TTC549 (cell line): ENCODE data around the gene TIMELESS.
"Not testable (repeated sequence)": the region's sequence is repeated elsewhere in the genome, so short reads cannot be mapped to it uniquely, and the experiment has no call there.

Experiments used
- FAIRE-seq: peaks from 2 replicates; lab custom pipeline; 2012; peaks lifted over from hg19 to GRCh38; lab: Jason Lieb, UNC

Gene TIMELESS

DNA sequence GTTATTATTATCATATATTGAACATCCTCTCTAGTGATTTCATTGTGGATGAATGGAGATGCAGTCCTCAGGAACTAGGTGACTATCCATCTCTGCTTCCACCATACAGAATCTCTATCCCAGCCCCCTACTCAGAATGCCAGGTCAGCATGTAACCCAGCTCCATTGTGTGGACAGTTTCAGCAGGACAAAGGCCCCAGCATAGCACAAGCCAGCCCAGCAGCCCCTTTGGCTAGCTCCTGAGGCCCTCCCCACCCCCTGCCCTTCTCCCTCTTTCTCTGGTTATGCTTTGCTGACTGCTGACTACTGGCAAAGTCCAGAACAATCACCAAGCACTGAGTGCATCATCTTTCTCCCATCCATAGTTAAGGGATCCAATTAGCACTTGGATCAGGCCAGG lies 13.3 kb upstream of the TIMELESS start:
- FAIRE-seq, result no peak

DNA sequence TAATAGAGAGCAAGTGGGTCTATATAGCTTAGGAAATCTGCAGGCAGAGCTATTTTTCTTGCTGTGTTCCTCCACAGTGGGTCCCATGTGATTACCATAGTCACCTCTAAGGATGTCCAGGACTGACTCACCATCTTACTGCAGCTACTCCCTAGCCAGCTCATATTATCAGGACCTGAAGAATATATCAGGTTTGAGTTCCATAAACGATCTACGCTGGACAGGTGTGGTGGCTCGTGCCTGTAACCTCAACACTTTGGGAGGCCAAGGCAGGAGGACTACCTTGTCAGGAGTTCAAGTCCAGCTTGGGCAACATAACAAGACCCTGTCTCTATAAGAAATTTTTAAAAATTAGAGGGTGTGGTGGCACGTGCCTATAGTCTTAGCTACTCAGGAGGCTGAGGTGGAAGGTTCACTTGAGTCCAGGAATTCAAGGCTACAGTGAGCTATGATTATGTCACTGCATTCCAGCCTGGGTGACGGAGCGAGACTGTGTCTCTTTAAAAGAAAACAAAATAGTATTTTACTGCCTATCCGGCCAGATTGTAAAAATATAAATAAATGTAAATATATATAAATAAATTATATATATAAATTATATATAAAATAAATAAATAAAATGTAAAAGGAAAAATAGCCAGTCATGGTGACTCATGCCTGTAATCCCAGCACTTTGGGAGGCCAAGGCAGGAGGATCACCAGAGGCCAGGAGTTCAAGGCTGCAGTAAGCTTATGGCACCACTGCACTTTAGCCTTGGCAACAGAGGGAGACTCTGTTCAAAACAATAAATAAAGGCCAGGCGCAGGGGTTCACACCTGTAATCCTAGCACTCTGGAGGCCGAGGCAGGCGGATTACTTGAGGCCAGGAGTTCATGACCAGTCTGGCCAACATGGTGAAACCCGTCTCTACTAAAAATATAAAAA lies 12.3 kb upstream of the TIMELESS start:
- no peak for FAIRE-seq

DNA sequence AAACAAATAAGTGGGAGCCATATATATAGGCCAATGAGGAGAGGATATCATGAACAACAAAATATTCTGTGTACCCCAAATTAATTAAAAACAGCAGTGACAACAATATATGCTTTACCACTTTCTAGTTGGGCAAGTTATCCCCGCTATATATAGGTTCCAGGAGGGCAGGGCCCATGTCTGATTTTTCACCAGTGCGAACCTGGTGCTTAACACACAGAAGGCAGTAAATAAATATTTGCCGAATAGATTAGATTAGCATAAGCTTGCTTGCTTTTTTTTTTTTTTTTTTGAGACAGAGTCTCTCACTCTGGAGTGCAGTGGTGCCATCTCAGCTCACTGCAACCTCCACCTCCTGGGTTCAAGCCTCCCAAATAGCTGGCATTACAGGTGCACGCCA lies 8.6 kb upstream of the TIMELESS start:
- FAIRE-seq, result no peak

DNA sequence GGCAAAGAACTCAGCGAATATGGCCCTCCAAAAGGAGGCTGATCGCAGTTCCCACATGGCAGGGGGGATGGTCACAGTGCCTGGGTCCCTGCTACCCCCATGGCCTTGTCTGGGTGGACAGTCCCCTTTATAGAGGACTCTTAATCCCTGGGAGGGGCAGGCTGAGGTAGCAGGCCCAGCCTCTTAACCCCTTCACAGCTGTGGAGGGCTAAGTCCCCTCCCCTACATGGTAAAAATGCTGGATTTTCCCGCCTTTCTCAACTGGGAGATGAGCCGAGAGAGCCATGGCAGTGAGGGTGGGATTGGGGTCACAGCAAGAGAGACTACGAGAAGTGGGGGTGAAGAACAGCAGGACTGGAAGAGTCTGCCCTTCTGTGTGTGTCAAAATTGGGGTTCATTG lies 5.3 kb upstream of the TIMELESS start, which contains the start of gene MIP:
MIP (minus strand) TSS at position 101 of the 400 bp plus-strand sequence; CDS start at position 57, 44 bp downstream.
- no peak for FAIRE-seq

DNA sequence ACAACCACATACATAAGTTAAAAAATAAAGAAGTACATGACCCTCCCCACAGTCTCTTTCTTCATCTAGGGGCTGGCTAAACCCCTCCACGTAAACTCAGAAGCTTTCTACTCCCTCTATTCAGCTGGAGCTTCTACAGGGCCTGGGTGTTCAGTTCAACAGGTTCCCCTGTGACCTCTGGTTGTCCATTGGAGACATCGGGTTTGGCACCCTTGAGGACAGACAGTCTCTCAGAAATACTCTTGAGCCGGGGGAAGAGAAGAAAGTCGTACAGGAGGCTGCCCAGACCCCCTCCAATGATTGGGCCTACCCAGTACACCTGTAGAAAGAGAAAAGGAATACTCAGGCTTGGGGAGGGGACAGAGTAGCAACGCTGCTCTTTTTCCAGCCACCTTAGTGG lies 1.9 kb upstream of the TIMELESS start:
- FAIRE-seq, result no peak

DNA sequence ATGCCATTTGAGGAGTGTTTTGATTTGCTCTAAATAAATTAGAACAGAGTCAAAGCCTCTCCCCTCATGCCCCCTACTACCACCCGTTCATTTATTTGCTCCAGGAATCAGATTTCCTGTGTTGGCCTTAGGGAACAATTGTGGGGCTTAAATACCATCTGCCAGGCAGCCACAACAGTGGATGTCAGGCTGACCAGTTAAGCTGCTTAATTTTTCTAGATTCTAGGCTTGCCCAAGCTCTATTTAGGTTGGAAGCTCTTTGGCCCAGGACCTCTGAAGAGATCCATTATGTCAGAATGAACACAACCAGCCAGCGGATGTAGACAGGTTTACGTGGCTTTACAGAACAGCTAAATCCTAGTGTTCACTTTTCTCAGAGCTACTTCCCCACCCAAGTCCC lies 1.0 kb upstream of the TIMELESS start:
- FAIRE-seq, result no peak

DNA sequence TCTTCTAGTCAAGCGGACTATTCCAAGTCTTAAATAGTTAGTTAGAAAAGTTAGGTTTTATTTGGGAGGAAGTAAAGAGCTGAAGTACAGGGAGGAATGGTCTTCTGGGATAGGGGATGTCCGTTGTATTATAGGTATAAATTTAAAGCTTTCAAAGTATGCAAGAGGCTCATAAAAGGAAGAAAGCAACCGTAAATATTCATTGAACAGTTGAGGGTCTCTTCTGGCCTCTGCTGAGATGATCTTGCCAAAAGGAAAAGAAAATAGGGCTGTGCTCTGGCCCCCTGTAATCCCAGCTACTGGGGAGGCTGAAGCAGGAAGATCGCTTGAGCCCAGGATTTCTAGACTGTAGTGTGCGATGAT lies 377 bp upstream of the TIMELESS start:
- no peak for FAIRE-seq

DNA sequence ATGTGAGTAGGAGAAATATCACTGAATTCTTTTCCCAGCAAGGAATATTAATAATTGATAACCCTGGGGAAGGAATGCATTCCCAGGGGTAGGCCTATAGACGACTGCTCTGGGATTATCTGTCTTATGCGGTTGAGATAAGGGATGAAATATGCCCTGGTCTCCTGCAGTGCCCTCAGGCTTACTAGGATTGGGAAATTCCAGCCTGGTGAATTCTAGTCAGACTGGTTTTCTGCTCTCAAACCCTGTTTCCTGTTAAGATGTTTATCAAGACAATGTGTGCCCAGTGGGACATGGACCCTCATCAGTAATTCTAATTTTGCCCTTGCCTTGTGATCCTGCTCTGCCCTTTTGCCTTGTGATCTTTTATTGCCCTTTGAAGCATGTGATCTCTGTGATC lies 6.0 kb downstream of the TIMELESS start:
- FAIRE-seq, result not testable (repeated sequence)

DNA sequence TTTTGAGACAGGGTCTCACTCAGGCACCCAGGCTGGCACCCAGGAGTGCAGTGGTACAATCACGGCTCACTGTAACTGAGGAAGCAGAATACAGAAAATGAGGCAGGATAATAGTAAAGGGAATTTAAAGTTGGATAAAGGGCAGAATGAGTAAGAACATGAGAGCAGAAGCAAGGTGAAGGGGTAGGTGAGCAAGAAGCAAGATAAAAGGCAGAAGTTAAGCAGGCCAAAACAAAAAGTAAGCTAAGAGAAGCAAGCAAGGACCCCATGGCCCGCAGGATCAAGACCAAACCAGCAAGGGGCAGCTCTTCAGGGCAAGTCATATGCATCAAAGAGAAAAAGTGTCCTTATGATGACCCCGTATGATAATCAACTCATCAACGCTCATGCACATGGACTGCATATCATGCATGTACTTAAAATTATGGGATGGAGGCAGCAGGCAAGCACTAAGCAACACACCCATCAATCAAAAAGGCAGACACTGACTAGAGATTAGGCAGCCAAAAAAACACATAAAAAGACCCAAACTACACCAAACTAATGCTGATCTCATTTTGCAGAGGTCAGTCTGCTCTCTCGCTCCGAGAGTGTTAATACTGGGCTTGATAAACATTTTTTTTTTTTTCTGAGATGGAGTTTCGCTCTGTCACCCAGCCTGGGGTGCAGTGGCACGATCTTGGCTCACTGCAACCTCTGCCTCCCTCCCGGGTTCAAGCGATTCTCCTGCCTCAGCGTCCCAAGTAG lies 11.6 kb downstream of the TIMELESS start:
- no peak for FAIRE-seq

DNA sequence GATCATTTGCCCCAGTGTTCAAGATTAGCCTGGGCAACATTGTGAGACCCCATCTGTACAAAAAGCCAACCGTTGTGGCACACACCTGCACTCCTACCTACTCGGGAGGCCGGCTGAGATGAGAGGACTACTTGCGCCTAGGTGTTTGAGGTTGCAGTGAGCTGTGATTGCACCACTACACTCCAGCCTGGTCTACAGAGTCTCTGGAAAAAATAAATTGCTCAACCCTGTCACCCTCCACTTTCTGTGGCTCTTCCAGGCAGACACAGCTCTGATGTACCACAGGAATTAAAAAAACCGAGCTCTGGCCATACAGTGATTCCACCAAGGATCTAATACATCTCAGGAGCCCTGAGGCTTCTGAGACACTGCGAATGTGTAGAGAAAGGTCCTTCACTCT lies 14.4 kb downstream of the TIMELESS start:
- FAIRE-seq, result no peak

DNA sequence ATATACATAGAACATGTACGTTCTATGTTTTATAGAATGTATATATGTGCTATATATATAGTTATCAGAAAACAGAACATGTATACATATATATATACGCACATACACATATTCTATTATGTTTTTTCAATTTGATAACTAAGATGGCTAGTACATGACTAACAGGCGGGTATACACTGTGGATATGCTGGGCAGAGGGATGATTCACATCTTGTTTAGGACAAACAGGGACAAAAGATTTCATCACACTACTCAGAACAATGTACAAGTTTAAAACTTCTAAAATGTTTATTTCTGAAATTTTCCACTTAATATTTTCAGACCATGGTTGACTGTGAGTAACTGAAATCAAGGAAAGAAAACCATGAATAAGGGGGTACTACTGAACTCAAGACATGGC lies 17.4 kb downstream of the TIMELESS start:
- FAIRE-seq, result no peak

DNA sequence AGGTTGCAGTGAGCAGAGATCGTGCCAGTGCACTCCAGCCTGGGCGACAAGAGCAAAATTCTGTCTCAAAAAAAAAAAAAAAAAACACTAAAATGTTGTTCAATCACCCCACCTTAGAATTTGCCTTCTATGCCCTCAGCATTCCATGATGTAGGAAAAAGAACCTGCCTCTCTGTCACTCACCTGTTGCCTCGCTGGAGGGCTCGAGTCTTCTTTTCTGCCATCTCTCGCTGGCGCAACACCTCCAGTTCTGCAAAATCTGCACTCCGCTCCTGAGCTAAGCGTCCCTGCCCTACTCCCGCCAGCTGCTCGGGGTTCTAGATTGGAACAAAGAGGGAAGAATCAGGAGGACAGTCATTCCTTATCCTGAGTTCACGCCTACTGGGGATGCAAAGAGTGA lies 17.9 kb downstream of the TIMELESS start:
- no peak for FAIRE-seq

DNA sequence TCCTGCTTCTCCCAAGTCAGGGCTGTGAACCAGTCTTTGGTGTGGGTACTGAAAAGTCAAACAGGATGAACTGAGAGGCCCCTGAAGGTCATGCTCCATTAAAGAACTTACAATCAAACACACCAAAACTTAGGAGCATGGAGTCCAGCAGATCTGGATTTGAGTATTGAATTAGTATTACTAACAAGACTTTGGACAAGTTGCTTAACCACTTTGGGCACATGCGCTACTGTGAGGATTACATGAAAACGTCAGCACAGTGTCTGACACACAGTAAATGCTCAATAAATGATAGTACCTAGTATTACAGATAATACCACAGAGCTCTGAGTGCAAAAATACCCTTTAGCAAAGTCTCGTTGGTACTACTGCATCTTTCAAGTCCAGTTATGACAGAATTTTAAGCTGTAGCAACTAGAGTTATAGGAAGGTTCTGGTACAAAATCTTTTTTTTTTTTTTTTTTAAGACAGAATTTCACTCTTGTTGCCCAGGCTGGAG lies 23.2 kb downstream of the TIMELESS start:
- FAIRE-seq, result no peak

DNA sequence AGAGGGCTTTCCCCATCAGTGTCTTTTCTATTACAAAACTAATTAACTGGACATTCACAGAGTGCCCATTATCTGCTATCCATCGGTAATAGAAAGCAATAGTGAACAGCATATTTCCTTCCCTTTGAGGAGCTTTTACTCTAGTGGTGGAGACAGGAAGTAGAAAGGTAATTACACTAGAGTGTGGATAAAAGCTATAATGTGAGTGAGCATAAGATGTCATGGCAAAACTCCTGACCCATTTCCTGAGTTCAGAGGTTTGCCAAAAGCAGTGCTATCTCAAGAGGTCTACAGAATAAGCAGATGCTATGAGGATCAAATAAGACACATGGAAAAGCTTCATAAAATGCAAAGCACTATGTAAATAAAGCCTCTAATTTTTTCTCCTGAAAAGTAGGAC lies 24.0 kb downstream of the TIMELESS start:
- FAIRE-seq, result no peak

DNA sequence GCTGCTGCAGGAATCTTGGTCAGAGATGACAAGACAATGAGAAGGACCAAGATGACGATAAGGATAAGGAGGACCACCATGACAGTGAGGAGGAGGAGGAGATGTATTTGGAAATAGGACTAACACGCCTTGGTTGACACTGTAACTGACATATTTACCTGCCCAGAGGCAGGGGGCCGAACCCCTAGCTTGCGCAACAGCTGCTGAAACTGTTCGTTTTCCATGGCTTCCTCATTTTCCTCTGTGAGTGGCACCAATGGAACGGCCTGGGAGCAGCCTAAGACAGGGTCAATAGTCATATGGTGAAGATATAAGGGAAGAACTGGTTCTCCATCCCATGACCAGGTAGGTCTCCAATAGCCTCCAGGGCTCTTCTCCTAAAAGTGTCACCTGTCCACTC lies 28.8 kb downstream of the TIMELESS start:
- FAIRE-seq, result no peak

DNA sequence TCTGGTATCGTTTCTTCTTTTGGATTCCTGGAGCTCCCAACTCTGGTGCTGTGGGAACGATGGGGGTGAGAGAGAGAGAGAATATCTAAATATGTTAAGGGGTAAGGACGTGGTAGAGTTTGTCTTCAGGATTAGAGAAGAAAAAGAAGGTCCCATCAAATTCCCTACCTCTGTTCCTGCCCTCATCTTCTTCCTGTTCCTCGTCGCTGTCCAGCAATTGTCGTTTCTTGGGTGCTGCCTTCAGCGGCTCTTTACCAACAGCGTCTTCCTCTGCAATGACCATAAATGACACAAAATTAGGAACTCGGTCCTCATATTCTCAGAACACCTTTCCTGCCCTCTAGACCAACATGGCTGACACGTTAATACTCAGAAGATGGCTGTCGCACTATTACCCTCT lies 31.5 kb downstream of the TIMELESS start:
- no peak for FAIRE-seq

DNA sequence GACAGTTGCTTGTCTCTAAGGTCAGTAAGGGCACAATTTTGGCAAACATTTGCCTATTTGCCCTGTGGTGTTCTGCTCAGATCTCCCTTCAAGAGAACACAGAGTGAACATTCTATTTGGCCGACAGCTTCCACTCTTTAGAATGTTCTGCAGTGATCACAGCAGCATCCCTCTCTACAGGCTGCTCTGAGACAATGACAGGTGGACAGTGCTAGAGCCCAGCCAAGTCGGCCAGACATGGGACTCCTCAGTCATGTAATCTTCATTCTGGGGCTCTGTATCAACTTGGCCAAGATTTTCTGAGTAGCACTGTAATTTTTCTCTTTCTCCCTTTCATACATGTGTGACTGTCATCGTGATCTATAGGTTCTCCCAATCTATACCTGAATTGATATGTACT lies 34.8 kb downstream of the TIMELESS start:
- no peak for FAIRE-seq

DNA sequence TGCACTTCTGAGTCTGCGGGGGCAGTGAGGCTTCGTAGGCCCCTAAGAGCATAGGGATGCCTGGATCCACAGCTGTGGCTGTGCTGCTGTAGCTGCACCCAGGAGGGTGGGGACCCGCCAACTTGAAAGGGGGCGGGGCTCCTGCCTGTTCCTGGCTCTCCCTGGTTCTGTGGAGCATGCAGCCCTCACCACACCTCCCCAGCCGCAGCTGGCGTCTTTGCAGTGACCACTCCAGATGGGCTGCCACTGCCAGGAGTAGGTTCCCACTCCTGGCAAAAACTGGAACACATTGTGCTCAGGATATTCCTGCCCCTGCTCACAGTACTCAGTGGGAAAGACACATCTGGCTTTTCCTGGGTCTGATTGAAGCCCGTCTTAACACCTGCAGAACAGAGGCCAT lies 35.8 kb downstream of the TIMELESS start:
- no peak for FAIRE-seq

DNA sequence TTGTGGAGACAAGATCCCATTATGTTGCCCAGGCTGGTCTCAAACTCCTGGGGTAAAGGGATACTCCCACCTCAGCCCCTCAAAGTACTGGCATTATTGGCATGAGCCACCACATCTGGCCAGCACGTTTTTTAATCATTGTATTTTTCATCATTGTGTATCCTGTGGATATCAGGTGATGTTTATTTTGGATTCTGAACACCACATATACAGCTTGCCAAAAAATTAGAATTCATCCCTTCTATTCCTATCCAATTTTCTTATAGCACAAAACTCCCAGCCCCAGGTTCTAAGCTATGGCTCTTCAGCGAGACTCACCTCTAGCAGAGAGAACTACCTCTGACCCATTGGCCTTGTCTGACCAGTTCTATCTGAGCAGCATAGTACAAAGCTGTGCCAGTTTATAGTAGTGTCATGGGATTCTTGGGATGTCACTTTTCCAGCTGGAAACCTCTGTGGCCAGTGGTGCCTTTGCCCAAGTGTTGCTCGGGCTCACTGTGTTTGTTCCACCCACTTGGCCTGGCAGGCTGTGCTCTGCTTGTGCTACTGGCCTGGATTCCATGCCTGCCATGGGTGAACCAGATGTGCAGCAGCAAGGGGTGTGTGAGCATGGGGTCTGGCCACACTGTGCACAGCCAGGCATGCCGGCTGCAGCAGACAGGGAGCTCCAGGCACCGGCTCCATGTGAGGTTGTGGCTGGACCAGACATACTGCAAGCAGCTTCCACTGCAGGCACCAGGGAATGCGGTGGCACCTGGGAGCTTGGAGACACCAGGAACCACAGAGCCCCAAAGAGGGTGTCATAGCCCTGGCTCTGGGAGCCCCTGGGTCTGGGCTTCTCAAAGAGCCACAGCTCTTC lies 37.2 kb downstream of the TIMELESS start:
- FAIRE-seq, result no peak

DNA sequence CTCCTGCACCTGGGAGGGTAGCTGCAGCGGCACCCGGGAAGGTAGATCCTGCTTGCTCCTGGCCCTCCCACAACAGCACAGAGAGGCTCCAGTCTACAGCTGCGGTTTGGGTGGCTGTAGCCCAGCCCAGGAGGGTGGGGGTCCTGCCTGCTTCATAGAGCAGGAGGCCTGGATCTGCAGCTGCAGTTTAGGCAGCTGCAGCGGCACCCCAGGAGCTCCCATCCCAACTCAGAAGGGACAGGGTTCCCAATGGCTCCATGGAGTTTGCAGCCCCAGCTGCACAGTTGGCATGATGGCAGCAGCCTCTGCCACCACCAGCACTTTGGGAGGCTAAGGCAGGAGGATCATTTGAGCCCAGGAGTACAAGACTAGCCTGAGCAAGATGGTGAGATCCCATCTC lies 38.5 kb downstream of the TIMELESS start:
- FAIRE-seq, result no peak

DNA sequence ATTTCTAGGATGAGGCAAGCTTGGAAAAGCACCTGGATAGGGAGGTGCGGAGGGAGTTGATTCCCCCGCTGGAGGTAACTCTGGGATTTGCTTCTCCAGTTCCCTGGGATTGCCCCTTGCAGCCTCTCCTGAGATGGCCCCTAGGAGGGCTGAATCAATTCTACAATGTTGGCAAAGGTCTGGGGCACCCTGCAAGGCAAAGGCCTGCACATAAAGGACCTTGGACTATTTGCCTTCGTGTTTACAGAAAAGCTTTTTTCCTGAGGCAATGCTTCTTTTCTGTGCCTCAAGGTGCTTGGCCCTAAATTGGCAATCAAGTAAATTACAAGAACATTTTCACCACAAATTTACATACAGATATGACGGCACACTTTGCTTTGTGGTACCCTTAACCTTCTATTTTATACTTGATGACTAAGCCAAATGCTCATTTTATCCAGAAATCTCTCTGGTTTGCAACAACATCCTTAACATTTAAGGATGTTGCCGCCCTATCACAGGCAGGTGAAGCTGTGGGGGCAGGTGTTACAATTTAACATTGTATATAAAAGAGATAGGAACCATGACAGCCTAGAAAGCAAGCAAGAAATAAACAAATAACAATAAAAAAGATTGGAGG lies 40.3 kb downstream of the TIMELESS start:
- FAIRE-seq, result no peak

DNA sequence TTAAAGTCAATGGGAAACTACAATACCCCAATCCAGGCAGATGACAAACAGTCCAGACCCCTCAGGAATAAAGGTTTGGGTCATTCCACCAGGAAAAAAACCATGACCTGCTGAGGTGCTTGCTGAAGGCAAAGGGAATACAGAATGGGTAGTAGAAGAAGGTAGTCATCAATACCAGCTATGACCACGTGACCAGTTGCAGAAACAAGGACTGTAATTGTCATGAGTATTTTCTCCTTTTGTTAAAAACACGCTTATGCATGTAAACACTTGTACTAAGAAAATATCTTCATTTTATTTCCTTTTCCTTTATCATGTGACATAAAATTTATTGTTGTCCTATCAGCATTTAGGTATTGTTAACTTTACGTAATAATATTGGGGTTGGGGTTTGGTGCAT lies 45.0 kb downstream of the TIMELESS start:
- FAIRE-seq, result not testable (repeated sequence)
